Measurements from ENCODE around the gene ATP2B3.

ATP2B3 gene

GRCh38 chrX:153612413-153612812 lies 95.0 kb downstream of the ATP2B3 start:
- TF ChIP-seq PKNOX1 (IDR thresholded peaks at IDR 0.05) (no peak), SUZ12 (IDR thresholded peaks at IDR 0.05) (no peak), NFRKB (IDR thresholded peaks at IDR 0.05) (no peak), FOXK2 (IDR thresholded peaks at IDR 0.05) (no peak), ZNF384 (IDR thresholded peaks at IDR 0.05) (no peak), CTBP1 (IDR thresholded peaks at IDR 0.05; ENCODE audit: borderline replicate concordance) (no peak), ARNT (IDR thresholded peaks at IDR 0.05) (no peak), FOXA1 (IDR thresholded peaks at IDR 0.05) (no peak), ELF4 (IDR thresholded peaks at IDR 0.05) (no peak), FOXM1 (IDR thresholded peaks at IDR 0.05; ENCODE audit: borderline replicate concordance) (no peak), BHLHE40 (IDR thresholded peaks at IDR 0.05; ENCODE audit: borderline replicate concordance) (no peak), SP1 (IDR thresholded peaks at IDR 0.05) (no peak)
- no peak for DNase-seq (ENCODE audit: extremely low spot score)
- CTCF ChIA-PET, result interaction anchor here (0.6 kb wide), 1 partner anchor 39 kb away, joined by 3 read pairs; no protein-coding TSS in a partner anchor
- POLR2A ChIA-PET, result no interaction called here

GRCh38 chrX:153614818-153615217 lies 97.4 kb downstream of the ATP2B3 start:
- POLR2A ChIA-PET, result no interaction called here
- TF ChIP-seq LEF1 (IDR thresholded peaks at IDR 0.05; ENCODE audit: borderline replicate concordance) (no peak), CTBP1 (IDR thresholded peaks at IDR 0.05; ENCODE audit: borderline replicate concordance) (no peak), PKNOX1 (IDR thresholded peaks at IDR 0.05) (no peak), ELF4 (IDR thresholded peaks at IDR 0.05) (no peak), TARDBP (IDR thresholded peaks at IDR 0.05) (no peak), ARNT (IDR thresholded peaks at IDR 0.05) (no peak), FOXM1 (IDR thresholded peaks at IDR 0.05; ENCODE audit: borderline replicate concordance) (no peak), FOXK2 (IDR thresholded peaks at IDR 0.05) (no peak), SP1 (IDR thresholded peaks at IDR 0.05) (no peak), BHLHE40 (IDR thresholded peaks at IDR 0.05; ENCODE audit: borderline replicate concordance) (no peak), NFRKB (IDR thresholded peaks at IDR 0.05) (no peak), ZNF384 (IDR thresholded peaks at IDR 0.05) (no peak), L3MBTL2 (conservative IDR thresholded peaks at IDR 0.05) (no peak), SUZ12 (IDR thresholded peaks at IDR 0.05) (no peak), HDGF (IDR thresholded peaks at IDR 0.05; ENCODE audit: borderline replicate concordance) (no peak)

GRCh38 chrX:153620576-153620975 lies 103.1 kb downstream of the ATP2B3 start:
- CTCF ChIA-PET, result no interaction called here
- POLR2A ChIA-PET, result no interaction called here

More at GRCh38 chrX:153614818-153615217, 97.4 kb downstream of the ATP2B3 start:
- no peak for DNase-seq (ENCODE audit: extremely low spot score)
- CTCF ChIA-PET, result interaction anchor here (0.7 to 0.8 kb wide), 2 partner anchors 11 to 53 kb away, joined by 3 to 4 read pairs; no protein-coding TSS in a partner anchor

GRCh38 chrX:153621949-153622598 lies 104.6 kb downstream of the ATP2B3 start:
- TF ChIP-seq TARDBP (IDR thresholded peaks at IDR 0.05) (no peak), HDGF (IDR thresholded peaks at IDR 0.05; ENCODE audit: borderline replicate concordance) (no peak), ELF4 (IDR thresholded peaks at IDR 0.05) (no peak), FOXK2 (IDR thresholded peaks at IDR 0.05) (no peak), ZNF384 (IDR thresholded peaks at IDR 0.05) (no peak), L3MBTL2 (conservative IDR thresholded peaks at IDR 0.05) (no peak), NFRKB (IDR thresholded peaks at IDR 0.05) (no peak), CTBP1 (IDR thresholded peaks at IDR 0.05; ENCODE audit: borderline replicate concordance) (no peak), SP1 (IDR thresholded peaks at IDR 0.05) (no peak), LEF1 (IDR thresholded peaks at IDR 0.05; ENCODE audit: borderline replicate concordance) (no peak), FOXM1 (IDR thresholded peaks at IDR 0.05; ENCODE audit: borderline replicate concordance) (no peak), BHLHE40 (IDR thresholded peaks at IDR 0.05; ENCODE audit: borderline replicate concordance) (no peak), ARNT (IDR thresholded peaks at IDR 0.05) (no peak), PKNOX1 (IDR thresholded peaks at IDR 0.05) (no peak)
- ChIA-PET CTCF (no interaction called here), POLR2A (no interaction called here)
- no peak for DNase-seq (ENCODE audit: extremely low spot score)

More at GRCh38 chrX:153620576-153620975, 103.1 kb downstream of the ATP2B3 start:
- no peak for TF ChIP-seq BHLHE40 (IDR thresholded peaks at IDR 0.05; ENCODE audit: borderline replicate concordance)
- TF ChIP-seq FOXK2 (IDR thresholded peaks at IDR 0.05), result no peak
- no peak for TF ChIP-seq ZNF384 (IDR thresholded peaks at IDR 0.05)
- no peak for TF ChIP-seq CTBP1 (IDR thresholded peaks at IDR 0.05; ENCODE audit: borderline replicate concordance)
- TF ChIP-seq ARNT (IDR thresholded peaks at IDR 0.05), result no peak
- no peak for TF ChIP-seq TARDBP (IDR thresholded peaks at IDR 0.05)
- TF ChIP-seq ELF4 (IDR thresholded peaks at IDR 0.05), result no peak
- no peak for TF ChIP-seq HDGF (IDR thresholded peaks at IDR 0.05; ENCODE audit: borderline replicate concordance)
- no peak for TF ChIP-seq LEF1 (IDR thresholded peaks at IDR 0.05; ENCODE audit: borderline replicate concordance)
- no peak for TF ChIP-seq FOXM1 (IDR thresholded peaks at IDR 0.05; ENCODE audit: borderline replicate concordance)
- TF ChIP-seq NFRKB (IDR thresholded peaks at IDR 0.05), result no peak
- TF ChIP-seq FOXA1 (IDR thresholded peaks at IDR 0.05), result no peak
- TF ChIP-seq L3MBTL2 (conservative IDR thresholded peaks at IDR 0.05), result no peak
- no peak for TF ChIP-seq PKNOX1 (IDR thresholded peaks at IDR 0.05)
- no peak for TF ChIP-seq SUZ12 (IDR thresholded peaks at IDR 0.05)
- DNase-seq (ENCODE audit: extremely low spot score), result no peak

- CTCF ChIA-PET, result interaction anchor here (2.4 kb wide), 1 partner anchor 13 kb away, joined by 9 read pairs; no protein-coding TSS in a partner anchor
- TF ChIP-seq PKNOX1 (IDR thresholded peaks at IDR 0.05), result no peak
- no peak for TF ChIP-seq FOXK2 (IDR thresholded peaks at IDR 0.05)
- TF ChIP-seq TARDBP (IDR thresholded peaks at IDR 0.05), result no peak
- no peak for TF ChIP-seq ZNF384 (IDR thresholded peaks at IDR 0.05)
- TF ChIP-seq ELF4 (IDR thresholded peaks at IDR 0.05), result no peak
- no peak for TF ChIP-seq HDGF (IDR thresholded peaks at IDR 0.05; ENCODE audit: borderline replicate concordance)
- TF ChIP-seq LEF1 (IDR thresholded peaks at IDR 0.05; ENCODE audit: borderline replicate concordance), result no peak
- no peak for TF ChIP-seq L3MBTL2 (conservative IDR thresholded peaks at IDR 0.05)
- TF ChIP-seq FOXM1 (IDR thresholded peaks at IDR 0.05; ENCODE audit: borderline replicate concordance), result no peak
- TF ChIP-seq BHLHE40 (IDR thresholded peaks at IDR 0.05; ENCODE audit: borderline replicate concordance), result no peak
- no peak for TF ChIP-seq FOXA1 (IDR thresholded peaks at IDR 0.05)
- TF ChIP-seq SP1 (IDR thresholded peaks at IDR 0.05), result no peak
- no peak for TF ChIP-seq SUZ12 (IDR thresholded peaks at IDR 0.05)
- no peak for TF ChIP-seq NFRKB (IDR thresholded peaks at IDR 0.05)
- TF ChIP-seq CTBP1 (IDR thresholded peaks at IDR 0.05; ENCODE audit: borderline replicate concordance), result no peak
- TF ChIP-seq ARNT (IDR thresholded peaks at IDR 0.05), result no peak
- no peak for DNase-seq (ENCODE audit: extremely low spot score)
- POLR2A ChIA-PET, result no interaction called here
Measured at GRCh38 chrX:153622661-153623309, 105.3 kb downstream of the ATP2B3 start.
